GM10266 (cell line): ENCODE data around the gene IL1RL2.

Experiments
- DNase-seq: peaks from one replicate; pipeline ENCODE4 v3.0.0; 2012; ENCODE audit errors: extremely low spot score
- TF ChIP-seq, protein P1 (sequence below): IDR thresholded peaks from 2 replicates; pipeline ENCODE4 v1.5.1; 2012; ENCODE audit warnings: mild to moderate bottlenecking, low read depth; ENCODE audit not compliant: control insufficient read depth, insufficient read depth; ENCODE audit errors: missing control alignments

Gene IL1RL2

DNA sequence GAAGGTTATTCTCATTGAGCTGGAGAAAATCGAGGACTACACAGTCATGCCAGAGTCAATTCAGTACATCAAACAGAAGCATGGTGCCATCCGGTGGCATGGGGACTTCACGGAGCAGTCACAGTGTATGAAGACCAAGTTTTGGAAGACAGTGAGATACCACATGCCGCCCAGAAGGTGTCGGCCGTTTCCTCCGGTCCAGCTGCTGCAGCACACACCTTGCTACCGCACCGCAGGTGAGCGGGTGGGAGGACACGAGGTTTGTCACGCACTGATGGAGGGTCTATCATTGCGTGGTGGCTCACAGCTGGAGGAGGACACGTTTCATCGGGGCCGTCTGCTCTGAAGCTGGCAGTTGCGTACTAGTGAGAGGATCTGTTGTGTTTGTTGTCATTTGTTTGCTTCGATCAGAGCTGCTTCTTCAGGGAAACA lies 48.2 kb downstream of the IL1RL2 start:
- no peak for DNase-seq
- TF ChIP-seq, protein P1, sequence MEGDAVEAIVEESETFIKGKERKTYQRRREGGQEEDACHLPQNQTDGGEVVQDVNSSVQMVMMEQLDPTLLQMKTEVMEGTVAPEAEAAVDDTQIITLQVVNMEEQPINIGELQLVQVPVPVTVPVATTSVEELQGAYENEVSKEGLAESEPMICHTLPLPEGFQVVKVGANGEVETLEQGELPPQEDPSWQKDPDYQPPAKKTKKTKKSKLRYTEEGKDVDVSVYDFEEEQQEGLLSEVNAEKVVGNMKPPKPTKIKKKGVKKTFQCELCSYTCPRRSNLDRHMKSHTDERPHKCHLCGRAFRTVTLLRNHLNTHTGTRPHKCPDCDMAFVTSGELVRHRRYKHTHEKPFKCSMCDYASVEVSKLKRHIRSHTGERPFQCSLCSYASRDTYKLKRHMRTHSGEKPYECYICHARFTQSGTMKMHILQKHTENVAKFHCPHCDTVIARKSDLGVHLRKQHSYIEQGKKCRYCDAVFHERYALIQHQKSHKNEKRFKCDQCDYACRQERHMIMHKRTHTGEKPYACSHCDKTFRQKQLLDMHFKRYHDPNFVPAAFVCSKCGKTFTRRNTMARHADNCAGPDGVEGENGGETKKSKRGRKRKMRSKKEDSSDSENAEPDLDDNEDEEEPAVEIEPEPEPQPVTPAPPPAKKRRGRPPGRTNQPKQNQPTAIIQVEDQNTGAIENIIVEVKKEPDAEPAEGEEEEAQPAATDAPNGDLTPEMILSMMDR: no peak

DNA sequence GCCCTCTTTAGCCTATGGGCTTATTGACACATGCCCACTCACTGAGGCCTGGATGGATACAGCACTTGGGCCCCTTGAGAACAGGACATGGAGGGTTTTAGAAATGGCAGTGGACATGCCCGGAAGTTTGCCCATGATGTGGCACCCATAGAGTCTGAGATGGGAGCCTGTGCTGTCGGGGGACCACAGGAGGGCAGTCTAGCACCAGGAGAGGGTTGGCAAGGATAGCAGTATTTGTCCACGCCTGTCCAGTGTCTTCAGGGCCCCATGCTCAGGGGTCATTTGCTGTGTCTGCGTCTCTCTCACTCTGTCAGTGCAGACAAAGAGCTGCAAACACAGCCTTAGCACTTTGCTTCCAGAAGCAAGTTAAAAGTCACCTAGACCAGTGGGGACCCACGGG lies 48.7 kb downstream of the IL1RL2 start:
- no peak for DNase-seq
- TF ChIP-seq, protein P1: peak; percentile 33

DNA sequence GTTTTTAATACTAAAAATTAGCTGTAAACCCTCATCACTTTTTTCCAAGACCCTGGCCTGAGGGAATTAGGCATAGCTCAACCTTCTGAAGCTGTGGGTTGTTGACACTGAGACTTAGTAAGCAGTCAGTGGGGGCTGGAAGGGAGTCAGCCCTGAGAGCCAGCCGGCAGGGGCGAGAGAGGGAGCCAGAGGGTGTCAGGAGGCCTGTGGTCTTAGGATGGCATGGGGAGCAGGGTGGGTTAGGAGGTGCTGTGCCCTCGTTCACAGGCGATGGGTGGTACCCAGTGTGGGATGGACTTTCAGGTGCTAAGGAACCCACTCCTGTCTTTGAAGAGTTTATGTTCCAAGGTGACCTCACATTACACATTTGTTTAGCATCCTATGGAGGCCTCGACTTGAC lies 49.3 kb downstream of the IL1RL2 start:
- no peak for DNase-seq
- TF ChIP-seq, protein P1: no peak

- TF ChIP-seq, protein P1: no peak
- DNase-seq: no peak
These were observed 50.4 kb downstream of the IL1RL2 start for GRCh38 chr2:102237176-102237575.

DNA sequence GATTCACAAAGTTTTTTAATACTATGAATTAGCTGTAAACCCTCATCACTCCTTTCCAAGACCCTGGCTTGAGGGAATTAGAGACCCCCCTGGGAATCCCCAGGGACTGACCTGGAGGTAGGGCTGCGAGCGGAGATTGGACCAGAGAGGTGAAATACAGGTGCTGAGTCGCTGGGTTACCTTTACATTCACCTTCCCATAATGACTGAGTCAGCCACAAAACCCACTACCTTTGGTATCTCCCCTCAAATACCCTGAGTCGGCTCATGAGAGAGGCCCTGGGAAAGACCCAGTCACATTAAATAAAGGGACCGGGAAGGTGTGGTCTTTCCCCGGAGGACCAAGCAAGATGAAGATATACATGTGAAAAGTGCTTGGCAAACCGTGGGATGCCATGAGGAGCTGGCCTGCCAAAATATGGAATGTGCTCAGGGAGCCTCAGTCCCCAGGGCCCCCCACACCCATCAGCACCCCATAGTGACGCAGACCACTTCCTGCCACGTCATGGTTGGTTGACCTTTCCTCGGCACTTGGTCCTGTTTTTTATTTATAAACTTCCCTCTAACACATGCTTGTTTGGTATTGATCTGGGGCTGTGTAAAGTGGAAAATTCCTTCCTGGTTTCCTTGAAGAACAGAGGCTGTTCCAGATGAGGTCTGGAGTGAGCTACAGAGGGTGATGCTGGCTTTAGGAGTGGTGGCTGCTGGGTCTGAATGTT lies 51.4 kb downstream of the IL1RL2 start:
- no peak for DNase-seq

GRCh38 chr2:102238778-102239177 lies 52.0 kb downstream of the IL1RL2 start:
- TF ChIP-seq, protein P1: no peak
- no peak for DNase-seq

More for the DNA sequence above, 51.4 kb downstream of the IL1RL2 start:
- TF ChIP-seq, protein P1: no peak

DNA sequence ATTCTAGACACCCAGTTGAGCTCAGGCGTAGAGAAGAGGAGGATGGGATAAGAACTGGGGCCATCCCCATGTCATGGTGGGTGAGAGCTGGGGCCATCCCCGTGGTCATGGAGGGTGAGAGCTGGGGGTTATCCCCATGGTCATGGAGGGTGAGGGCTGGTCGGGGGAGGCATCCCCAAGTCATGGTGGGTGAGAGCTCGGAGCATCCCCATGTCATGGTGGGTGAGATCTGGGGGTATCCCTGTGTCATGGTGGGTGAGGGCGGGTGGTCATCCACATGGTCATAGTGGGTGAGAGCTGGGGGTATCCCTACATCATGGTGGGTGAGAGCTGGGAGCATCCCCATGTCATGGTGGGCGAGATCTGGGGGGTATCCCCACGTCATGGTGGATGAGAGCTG lies 52.5 kb downstream of the IL1RL2 start:
- no peak for DNase-seq
- TF ChIP-seq, protein P1: no peak
